Measurements from ENCODE around the gene ZNF460.
A peak's percentile ranks its signal among the peaks of the same experiment; 100 is the strongest.

The ZNF460 gene

DNA sequence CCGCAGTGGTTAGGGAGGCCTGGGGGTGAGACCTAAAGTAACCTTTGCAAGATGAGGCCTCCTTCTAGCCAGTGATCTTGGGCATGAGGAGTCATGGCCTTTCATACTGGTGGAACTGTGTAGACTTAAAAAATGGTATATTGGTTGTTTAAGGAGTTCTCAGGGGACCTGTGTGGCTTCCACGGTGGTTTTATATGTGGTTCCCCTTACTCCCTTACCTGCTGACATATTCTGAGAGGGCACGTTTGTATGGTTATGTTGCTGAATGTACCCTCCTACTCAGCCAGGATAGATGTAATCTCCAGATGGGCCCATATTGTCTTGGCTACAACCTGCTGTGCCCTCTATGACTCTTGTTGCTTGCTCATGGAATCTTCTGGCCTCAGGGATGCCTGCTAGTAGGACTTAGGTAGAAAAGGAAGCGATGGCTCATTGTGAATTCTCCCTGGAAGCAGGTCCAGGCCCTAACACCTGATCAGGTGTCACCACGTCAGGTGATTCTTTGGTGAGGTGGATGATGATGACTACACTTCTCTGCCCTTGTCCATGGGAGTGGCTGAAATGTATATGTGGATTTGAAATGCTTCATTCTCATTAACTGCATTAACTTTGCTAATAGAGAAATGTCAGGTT lies 1.8 kb downstream of the ZNF460 start:
- no peak overlapping the region for H2AFZ ChIP-seq (ENCODE audit: low read length)
- H3K9me2 ChIP-seq (replicated peaks; ENCODE audit: low read depth, low read length), result no peaks in the 10 kb centered on the region
- peaks cover 12% of the 10 kb centered on the region for H3K4me1 ChIP-seq (ENCODE audit: insufficient read depth, low read length, poor library complexity, severe bottlenecking)
- TF ChIP-seq, protein P1, sequence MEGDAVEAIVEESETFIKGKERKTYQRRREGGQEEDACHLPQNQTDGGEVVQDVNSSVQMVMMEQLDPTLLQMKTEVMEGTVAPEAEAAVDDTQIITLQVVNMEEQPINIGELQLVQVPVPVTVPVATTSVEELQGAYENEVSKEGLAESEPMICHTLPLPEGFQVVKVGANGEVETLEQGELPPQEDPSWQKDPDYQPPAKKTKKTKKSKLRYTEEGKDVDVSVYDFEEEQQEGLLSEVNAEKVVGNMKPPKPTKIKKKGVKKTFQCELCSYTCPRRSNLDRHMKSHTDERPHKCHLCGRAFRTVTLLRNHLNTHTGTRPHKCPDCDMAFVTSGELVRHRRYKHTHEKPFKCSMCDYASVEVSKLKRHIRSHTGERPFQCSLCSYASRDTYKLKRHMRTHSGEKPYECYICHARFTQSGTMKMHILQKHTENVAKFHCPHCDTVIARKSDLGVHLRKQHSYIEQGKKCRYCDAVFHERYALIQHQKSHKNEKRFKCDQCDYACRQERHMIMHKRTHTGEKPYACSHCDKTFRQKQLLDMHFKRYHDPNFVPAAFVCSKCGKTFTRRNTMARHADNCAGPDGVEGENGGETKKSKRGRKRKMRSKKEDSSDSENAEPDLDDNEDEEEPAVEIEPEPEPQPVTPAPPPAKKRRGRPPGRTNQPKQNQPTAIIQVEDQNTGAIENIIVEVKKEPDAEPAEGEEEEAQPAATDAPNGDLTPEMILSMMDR (conservative IDR thresholded peaks at IDR 0.05; ENCODE audit: low read length), result no peak
- TF ChIP-seq EZH2phosphoT487 (IDR thresholded peaks at IDR 0.05; ENCODE audit: borderline replicate concordance), result no peak
- H3K4me2 ChIP-seq (ENCODE audit: low read depth, low read length, poor library complexity, severe bottlenecking), result peak overlapping the region; percentile 86
- H3K36me3 ChIP-seq (ENCODE audit: insufficient read depth, low read length), result peaks cover 31% of the 10 kb centered on the region; the same call in 1 of the 2 replicates
- H3K27me3 ChIP-seq (ENCODE audit: insufficient read depth, low read length, poor library complexity, severe bottlenecking), result no peaks in the 10 kb centered on the region
- H3K9ac ChIP-seq (ENCODE audit: low read depth, low read length, poor library complexity, severe bottlenecking), result peak overlapping the region; percentile 94
- H4K20me1 ChIP-seq (ENCODE audit: insufficient read depth, low read length, poor library complexity, severe bottlenecking), result peaks cover 48% of the 10 kb centered on the region
- H3K4me3 ChIP-seq (ENCODE audit: low read length, poor library complexity, severe bottlenecking), result peak overlapping the region; percentile 92
- H3K79me2 ChIP-seq (ENCODE audit: insufficient read depth, low read length), result peaks cover 71% of the 10 kb centered on the region
- H3F3A ChIP-seq (ENCODE audit: low read depth), result no peaks in the 10 kb centered on the region
- no peaks in the 10 kb centered on the region for H3K9me3 ChIP-seq (ENCODE audit: insufficient read depth, low read depth, low read length)

DNA sequence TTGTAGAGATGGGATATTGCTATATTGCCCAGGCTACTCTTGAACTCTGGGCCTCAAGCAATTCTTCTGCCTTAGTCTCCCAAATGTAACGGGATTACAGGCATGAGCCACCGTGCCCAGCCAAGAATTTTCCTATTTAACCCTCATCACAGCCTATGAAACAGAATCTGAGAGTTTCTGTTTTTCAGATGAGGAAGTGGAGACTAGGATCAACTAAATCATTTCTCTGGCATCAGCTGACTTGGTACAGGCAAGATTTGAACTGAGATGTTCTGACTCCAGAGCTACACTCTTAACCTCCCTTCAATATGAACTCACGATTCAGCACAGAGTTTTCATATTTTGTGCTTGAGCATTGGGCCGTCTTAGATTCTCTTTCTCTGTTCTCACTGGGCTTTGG lies 8.1 kb downstream of the ZNF460 start:
- no peaks in the 10 kb centered on the region for H3K27me3 ChIP-seq (ENCODE audit: insufficient read depth, low read length, poor library complexity, severe bottlenecking)
- no peaks in the 10 kb centered on the region for H3K9me3 ChIP-seq (ENCODE audit: insufficient read depth, low read depth, low read length)
- H3K4me1 ChIP-seq (ENCODE audit: insufficient read depth, low read length, poor library complexity, severe bottlenecking), result no peaks in the 10 kb centered on the region
- peaks cover 78% of the 10 kb centered on the region for H3K79me2 ChIP-seq (ENCODE audit: insufficient read depth, low read length)
- H3K4me3 ChIP-seq (ENCODE audit: low read length, poor library complexity, severe bottlenecking), result no peak overlapping the region
- no peak overlapping the region for H3K4me2 ChIP-seq (ENCODE audit: low read depth, low read length, poor library complexity, severe bottlenecking)
- H4K20me1 ChIP-seq (ENCODE audit: insufficient read depth, low read length, poor library complexity, severe bottlenecking), result peaks cover 56% of the 10 kb centered on the region
- peaks cover 90% of the 10 kb centered on the region for H3K36me3 ChIP-seq (ENCODE audit: insufficient read depth, low read length)
- TF ChIP-seq, protein P1 (conservative IDR thresholded peaks at IDR 0.05; ENCODE audit: low read length), result no peak
- no peak for TF ChIP-seq EZH2phosphoT487 (IDR thresholded peaks at IDR 0.05; ENCODE audit: borderline replicate concordance)
- H3K9me2 ChIP-seq (replicated peaks; ENCODE audit: low read depth, low read length), result no peaks in the 10 kb centered on the region
- no peak overlapping the region for H2AFZ ChIP-seq (ENCODE audit: low read length)
- H3K9ac ChIP-seq (ENCODE audit: low read depth, low read length, poor library complexity, severe bottlenecking), result no peak overlapping the region
- H3F3A ChIP-seq (ENCODE audit: low read depth), result no peaks in the 10 kb centered on the region

- no peaks in the 10 kb centered on the region for H3K4me1 ChIP-seq (ENCODE audit: insufficient read depth, low read length, poor library complexity, severe bottlenecking)
- no peaks in the 10 kb centered on the region for H3K27me3 ChIP-seq (ENCODE audit: insufficient read depth, low read length, poor library complexity, severe bottlenecking)
- H4K20me1 ChIP-seq (ENCODE audit: insufficient read depth, low read length, poor library complexity, severe bottlenecking), result peaks cover 50% of the 10 kb centered on the region
- H2AFZ ChIP-seq (ENCODE audit: low read length), result no peak overlapping the region
- H3K9ac ChIP-seq (ENCODE audit: low read depth, low read length, poor library complexity, severe bottlenecking), result no peak overlapping the region
- peaks cover 66% of the 10 kb centered on the region for H3K79me2 ChIP-seq (ENCODE audit: insufficient read depth, low read length)
- H3K4me3 ChIP-seq (ENCODE audit: low read length, poor library complexity, severe bottlenecking), result no peak overlapping the region
- H3K4me2 ChIP-seq (ENCODE audit: low read depth, low read length, poor library complexity, severe bottlenecking), result no peak overlapping the region
- H3K36me3 ChIP-seq (ENCODE audit: insufficient read depth, low read length), result peaks cover 92% of the 10 kb centered on the region
- no peaks in the 10 kb centered on the region for H3K9me2 ChIP-seq (replicated peaks; ENCODE audit: low read depth, low read length)
- no peak for TF ChIP-seq EZH2phosphoT487 (IDR thresholded peaks at IDR 0.05; ENCODE audit: borderline replicate concordance)
- TF ChIP-seq, protein P1 (conservative IDR thresholded peaks at IDR 0.05; ENCODE audit: low read length), result no peak
- no peaks in the 10 kb centered on the region for H3K9me3 ChIP-seq (ENCODE audit: insufficient read depth, low read depth, low read length)
- H3F3A ChIP-seq (ENCODE audit: low read depth), result no peaks in the 10 kb centered on the region
Observed at GRCh38 chr19:57290970-57291369, 10.7 kb downstream of the ZNF460 start.
